Trophoblast cell (in vitro differentiated cells and primary cell): Measurements from ENCODE around the gene ATP10B.

Experiments used
- DNase-seq, 2 donors: peaks; one replicate each; pipeline ENCODE4 v3.0.0-alpha.2; 2016
- H2AFZ ChIP-seq: 2 replicates; pipeline ENCODE4 v1.6.1; 2013; ENCODE audit warnings: low read length, moderate library complexity, mild to moderate bottlenecking; ENCODE audit not compliant: insufficient read depth, poor library complexity
- H2AK5ac ChIP-seq: 2 replicates; pipeline ENCODE4 v1.6.1; 2013; ENCODE audit warnings: mild to moderate bottlenecking, low read length
- H2BK120ac ChIP-seq: 2 replicates; pipeline ENCODE4 v1.6.1; 2013; ENCODE audit warnings: low read length, mild to moderate bottlenecking, moderate library complexity; ENCODE audit not compliant: insufficient read depth, poor library complexity
- H2BK12ac ChIP-seq: 2 replicates; pipeline ENCODE4 v1.6.1; 2013; ENCODE audit warnings: mild to moderate bottlenecking, low read length, moderate library complexity
- H2BK5ac ChIP-seq: 2 replicates; pipeline ENCODE4 v1.6.1; 2013; ENCODE audit warnings: low read length, low read depth, moderate library complexity, mild to moderate bottlenecking; ENCODE audit not compliant: poor library complexity
- H3K14ac ChIP-seq: 2 replicates; pipeline ENCODE4 v1.6.1; 2013; ENCODE audit warnings: mild to moderate bottlenecking, low read length
- H3K18ac ChIP-seq: 2 replicates; pipeline ENCODE4 v1.6.1; 2013; ENCODE audit warnings: mild to moderate bottlenecking, low read length
- H3K23ac ChIP-seq: 2 replicates; pipeline ENCODE4 v1.6.1; 2013; ENCODE audit warnings: low read length
- H3K27ac ChIP-seq: 2 replicates; pipeline ENCODE4 v1.5.1; 2013; ENCODE audit warnings: low read depth, mild to moderate bottlenecking, inconsistent platforms, low read length, moderate library complexity
- H3K27me3 ChIP-seq: 2 replicates; pipeline ENCODE4 v1.6.1; 2013; ENCODE audit warnings: inconsistent platforms, mild to moderate bottlenecking, low read length, moderate library complexity; ENCODE audit not compliant: insufficient read depth
- H3K36me3 ChIP-seq, 2 experiments: 1 replicate in 1 of 2; 2 replicates in 1 of 2; pipeline ENCODE4 v1.6.1; 2013; ENCODE audit warnings: low read length in 2 of 2, mild to moderate bottlenecking in 2 of 2, moderate library complexity in 1 of 2; ENCODE audit not compliant: insufficient read depth in 2 of 2, control insufficient read depth in 1 of 2
- H3K4ac ChIP-seq: 2 replicates; pipeline ENCODE4 v1.6.1; 2013; ENCODE audit warnings: low read depth, mild to moderate bottlenecking, low read length, moderate library complexity
- H3K4me1 ChIP-seq, 2 experiments: 1 replicate in 1 of 2; 2 replicates in 1 of 2; pipeline ENCODE4 v1.6.1; 2013; ENCODE audit warnings: low read length in 2 of 2, mild to moderate bottlenecking in 2 of 2, moderate library complexity in 1 of 2; ENCODE audit not compliant: insufficient read depth in 2 of 2, control insufficient read depth in 1 of 2
- H3K4me2 ChIP-seq: 2 replicates; pipeline ENCODE4 v1.6.1; 2013; ENCODE audit warnings: inconsistent platforms, mild to moderate bottlenecking, low read length, moderate library complexity
- H3K4me3 ChIP-seq: 2 replicates; pipeline ENCODE4 v1.5.1; 2013; ENCODE audit warnings: mild to moderate bottlenecking, low read depth, low read length, inconsistent platforms
- H3K79me1 ChIP-seq: one replicate; pipeline ENCODE4 v1.6.1; 2013; ENCODE audit warnings: low read length
- H3K79me2 ChIP-seq: 2 replicates; pipeline ENCODE4 v1.6.1; 2013; ENCODE audit warnings: low read length, mild to moderate bottlenecking; ENCODE audit not compliant: control insufficient read depth, insufficient read depth, poor library complexity
- H3K9ac ChIP-seq: 2 replicates; pipeline ENCODE4 v1.6.1; 2013; ENCODE audit warnings: mild to moderate bottlenecking, low read length
- H3K9me3 ChIP-seq: 2 replicates; pipeline ENCODE4 v1.6.1; 2013; ENCODE audit warnings: low read depth, mild to moderate bottlenecking, control low read depth, inconsistent platforms, low read length; ENCODE audit not compliant: insufficient read depth
- H4K12ac ChIP-seq: 2 replicates; pipeline ENCODE4 v1.6.1; 2013; ENCODE audit warnings: low read depth, mild to moderate bottlenecking, low read length, moderate library complexity
- H4K8ac ChIP-seq: 2 replicates; pipeline ENCODE4 v1.6.1; 2013; ENCODE audit warnings: low read depth, mild to moderate bottlenecking, low read length, moderate library complexity
- H4K91ac ChIP-seq: one replicate; pipeline ENCODE4 v1.6.1; 2013; ENCODE audit warnings: low read depth, mild to moderate bottlenecking, low read length, moderate library complexity
- WGBS: extraction: QIAGEN DNeasy Blood & Tissue Kit; methylation state at CpG from one replicate; pipeline ENCODE4 v1.1.7; 2013; ENCODE audit warnings: missing lambda C conversion rate; ENCODE audit not compliant: insufficient read length, insufficient coverage; ENCODE audit errors: extremely low coverage; 5-methylcytosine and 5-hydroxymethylcytosine counted together

ATP10B gene

GRCh38 chr5:160668356-160668755 lies 183.7 kb downstream of the ATP10B start:
- H3K4me1 ChIP-seq, result no peaks in the 10 kb centered on the region
- H2BK5ac ChIP-seq, result no peak overlapping the region
- H3K27ac ChIP-seq, result no peak overlapping the region
- no peaks in the 10 kb centered on the region for H3K9me3 ChIP-seq
- H2BK12ac ChIP-seq, result no peak overlapping the region
- H3K79me2 ChIP-seq, result no peaks in the 10 kb centered on the region
- WGBS, result no CpG with 5 or more reads among the region's 2 CpGs
- H4K12ac ChIP-seq, result no peak overlapping the region
- H4K8ac ChIP-seq, result no peak overlapping the region
- no peaks in the 10 kb centered on the region for H3K27me3 ChIP-seq
- no peaks in the 10 kb centered on the region for H3K36me3 ChIP-seq
- H2BK120ac ChIP-seq, result no peak overlapping the region
- H3K23ac ChIP-seq, result no peak overlapping the region
- H2AK5ac ChIP-seq, result no peak overlapping the region
- no peak overlapping the region for H2AFZ ChIP-seq
- no peak overlapping the region for H3K4me3 ChIP-seq
- no peak overlapping the region for H3K4me2 ChIP-seq
- no peak overlapping the region for H3K9ac ChIP-seq
- H3K4ac ChIP-seq, result no peak overlapping the region
- no peak for DNase-seq
- no peak overlapping the region for H3K14ac ChIP-seq
- no peak overlapping the region for H4K91ac ChIP-seq
- no peak overlapping the region for H3K18ac ChIP-seq
- no peaks in the 10 kb centered on the region for H3K79me1 ChIP-seq

GRCh38 chr5:160667160-160667559 lies 184.9 kb downstream of the ATP10B start:
- no peak overlapping the region for H3K4me3 ChIP-seq
- H3K4me2 ChIP-seq, result no peak overlapping the region
- no peak for DNase-seq
- no peaks in the 10 kb centered on the region for H3K79me2 ChIP-seq
- no peak overlapping the region for H4K8ac ChIP-seq
- no peak overlapping the region for H3K18ac ChIP-seq
- no peak overlapping the region for H4K91ac ChIP-seq
- no peaks in the 10 kb centered on the region for H3K36me3 ChIP-seq
- H3K27ac ChIP-seq, result no peak overlapping the region
- H2BK12ac ChIP-seq, result no peak overlapping the region
- H3K4me1 ChIP-seq, result no peaks in the 10 kb centered on the region
- no peak overlapping the region for H2AK5ac ChIP-seq
- no peaks in the 10 kb centered on the region for H3K27me3 ChIP-seq
- WGBS, result no CpG with 5 or more reads among the region's 5 CpGs
- no peak overlapping the region for H3K14ac ChIP-seq
- no peak overlapping the region for H3K9ac ChIP-seq
- H3K4ac ChIP-seq, result no peak overlapping the region
- H4K12ac ChIP-seq, result no peak overlapping the region
- H2BK120ac ChIP-seq, result no peak overlapping the region
- no peak overlapping the region for H3K23ac ChIP-seq
- H3K79me1 ChIP-seq, result no peaks in the 10 kb centered on the region
- no peak overlapping the region for H2AFZ ChIP-seq
- H3K9me3 ChIP-seq, result no peaks in the 10 kb centered on the region
- H2BK5ac ChIP-seq, result no peak overlapping the region

GRCh38 chr5:160665460-160665859 lies 186.6 kb downstream of the ATP10B start:
- Histone ChIP-seq H2BK5ac (no peak overlapping the region), H3K23ac (no peak overlapping the region), H3K9ac (no peak overlapping the region), H3K14ac (no peak overlapping the region), H2AK5ac (no peak overlapping the region), H3K79me2 (no peaks in the 10 kb centered on the region), H3K36me3 (no peaks in the 10 kb centered on the region), H3K4me1 (no peaks in the 10 kb centered on the region), H3K9me3 (no peaks in the 10 kb centered on the region), H3K27ac (no peak overlapping the region), H2BK12ac (no peak overlapping the region), H4K8ac (no peak overlapping the region), H3K27me3 (no peaks in the 10 kb centered on the region), H3K4me2 (no peak overlapping the region), H2BK120ac (no peak overlapping the region), H3K18ac (no peak overlapping the region), H4K91ac (no peak overlapping the region), H3K4ac (no peak overlapping the region), H4K12ac (no peak overlapping the region), H3K79me1 (no peaks in the 10 kb centered on the region), H2AFZ (no peak overlapping the region), H3K4me3 (no peak overlapping the region)
- DNase-seq, result no peak
- no CpG with 5 or more reads among the region's 3 CpGs for WGBS

GRCh38 chr5:160660132-160660531 lies 191.9 kb downstream of the ATP10B start:
- Histone ChIP-seq H3K4ac (no peak overlapping the region), H2AK5ac (no peak overlapping the region), H3K27ac (no peak overlapping the region), H3K14ac (no peak overlapping the region), H4K91ac (no peak overlapping the region), H2BK120ac (no peak overlapping the region), H3K4me3 (no peak overlapping the region), H3K9ac (no peak overlapping the region), H3K79me1 (no peaks in the 10 kb centered on the region), H3K4me2 (no peak overlapping the region), H3K36me3 (no peaks in the 10 kb centered on the region), H3K18ac (no peak overlapping the region), H2BK12ac (no peak overlapping the region), H3K4me1 (no peaks in the 10 kb centered on the region), H3K79me2 (no peaks in the 10 kb centered on the region), H3K27me3 (no peaks in the 10 kb centered on the region), H4K8ac (no peak overlapping the region), H3K23ac (no peak overlapping the region), H2AFZ (no peak overlapping the region), H3K9me3 (no peaks in the 10 kb centered on the region), H2BK5ac (no peak overlapping the region), H4K12ac (no peak overlapping the region)
- WGBS, result no CpG with 5 or more reads among the region's 1 CpG
- DNase-seq, result no peak
